Activated T-helper 2 cell treated with anti-CD3 and anti-CD28 coated beads, Interferon-gamma antibody, Interleukin-2, Interleukin-4, amounts not matched to agents 10 μg/mL and 5 μg/mL and 100 μg/mL, durations not matched to agents 14 hours and 24 hours and 36 hours (primary cell): Measurements from ENCODE around the gene CD300LB. TPM values are rescaled to one million over a fixed set of nuclear protein-coding genes. Genes with fewer than 3 reads are reported as not detected.

Experiments used
- DNase-seq: peaks from one replicate; pipeline ENCODE4 v3.0.0; 2021; ENCODE audit warnings: low spot score
- H3K27ac Mint-ChIP-seq: one replicate; pipeline ENCODE4 v1.8.0; 2021; ENCODE audit warnings: mixed read lengths
- H3K27me3 Mint-ChIP-seq: one replicate; pipeline ENCODE4 v1.8.0; 2021; ENCODE audit warnings: low read depth, mixed read lengths
- H3K36me3 Mint-ChIP-seq: one replicate; pipeline ENCODE4 v1.8.0; 2021; ENCODE audit warnings: low read depth, mixed read lengths
- H3K4me1 Mint-ChIP-seq: one replicate; pipeline ENCODE4 v1.8.0; 2021; ENCODE audit warnings: low read depth, mixed read lengths
- H3K4me3 Mint-ChIP-seq: one replicate; pipeline ENCODE4 v1.8.0; 2021; ENCODE audit warnings: low read depth, mild to moderate bottlenecking, moderate library complexity, mixed read lengths
- H3K9me3 Mint-ChIP-seq: one replicate; pipeline ENCODE4 v1.8.0; 2021; ENCODE audit warnings: mixed read lengths
- intact Hi-C: fragments of 100-400 bp; cut with micrococcal nuclease; formaldehyde crosslinking; loops from one replicate; pipeline ENCODE4 v1.15.1; 2023
- total RNA-seq: library from RNA; stranded (reverse); gene quantifications from 2 replicates; pipeline ENCODE4 v1.2.3, GENCODE V29; 2022

The CD300LB gene
- total RNA-seq, 1 donor from 2014 or later = not detected

GRCh38 chr17:74474043-74474792, 57.1 kb downstream of the CD300LB start:
- Mint-ChIP-seq H3K4me3 (peak overlapping the region; percentile 30), H3K9me3 (peaks cover 22% of the 10 kb centered on the region), H3K36me3 (peaks cover 84% of the 10 kb centered on the region), H3K27ac (no peak overlapping the region), H3K27me3 (no peaks in the 10 kb centered on the region), H3K4me1 (peaks cover 54% of the 10 kb centered on the region)
- intact Hi-C loops = no loop called here
- no peak for DNase-seq

- Mint-ChIP-seq H3K4me3 (no peak overlapping the region), H3K27ac (no peak overlapping the region)
- intact Hi-C loops = no loop called here
Observed at GRCh38 chr17:74473294-74473693, 58.0 kb downstream of the CD300LB start.

GRCh38 chr17:74472890-74473289, 58.4 kb downstream of the CD300LB start:
- Mint-ChIP-seq H3K36me3 (peaks cover 72% of the 10 kb centered on the region), H3K4me3 (no peak overlapping the region), H3K4me1 (peaks cover 43% of the 10 kb centered on the region), H3K27ac (no peak overlapping the region), H3K27me3 (no peaks in the 10 kb centered on the region), H3K9me3 (peaks cover 22% of the 10 kb centered on the region)
- no peak for DNase-seq
- intact Hi-C loops = no loop called here

More at GRCh38 chr17:74473294-74473693, 58.0 kb downstream of the CD300LB start:
- H3K27me3 Mint-ChIP-seq = no peaks in the 10 kb centered on the region
- peaks cover 47% of the 10 kb centered on the region for H3K4me1 Mint-ChIP-seq
- H3K36me3 Mint-ChIP-seq = peaks cover 76% of the 10 kb centered on the region
- DNase-seq = no peak
- peaks cover 22% of the 10 kb centered on the region for H3K9me3 Mint-ChIP-seq

GRCh38 chr17:74471341-74471740, 59.9 kb downstream of the CD300LB start:
- no peak for DNase-seq
- H3K4me1 Mint-ChIP-seq = peaks cover 41% of the 10 kb centered on the region
- H3K9me3 Mint-ChIP-seq = peaks cover 17% of the 10 kb centered on the region
- H3K27ac Mint-ChIP-seq = no peak overlapping the region
- H3K27me3 Mint-ChIP-seq = no peaks in the 10 kb centered on the region
- intact Hi-C loops = no loop called here
- peaks cover 60% of the 10 kb centered on the region for H3K36me3 Mint-ChIP-seq
- no peak overlapping the region for H3K4me3 Mint-ChIP-seq

Other genes with a start within 250 kb of the CD300LB start
- 0.14 TPM in 1 of 2 replicates, not detected in the other for gene KIF19, start 205.2 kb downstream of the CD300LB start, total RNA-seq
- gene BTBD17, start 169.6 kb downstream of the CD300LB start, total RNA-seq = not detected in 2 replicates
- not detected in 2 replicates for gene GPR142, start 164.0 kb downstream of the CD300LB start, total RNA-seq
- 0.44 and 0.89 TPM in 2 replicates for gene GPRC5C, start 99.4 kb downstream of the CD300LB start, total RNA-seq
- 16.6 and 16.7 TPM in 2 replicates for gene CD300A, start 64.8 kb downstream of the CD300LB start, total RNA-seq
- gene CD300C, start 14.6 kb upstream of the CD300LB start, total RNA-seq = 0.32 TPM in 1 of 2 replicates, not detected in the other
- not detected in 2 replicates for gene CD300H, start 36.0 kb upstream of the CD300LB start, total RNA-seq
- gene CD300LD, start 60.8 kb upstream of the CD300LB start, total RNA-seq = not detected in 2 replicates
- not detected in 2 replicates for gene CD300E, start 92.3 kb upstream of the CD300LB start, total RNA-seq
- gene CD300LF, start 181.4 kb upstream of the CD300LB start, total RNA-seq = not detected in 2 replicates
- gene RAB37, start 205.8 kb upstream of the CD300LB start, total RNA-seq = 9.7 and 12.1 TPM in 2 replicates
- gene NHERF1, start 217.2 kb upstream of the CD300LB start, total RNA-seq = 129 and 133 TPM in 2 replicates
- gene NAT9, start 244.9 kb upstream of the CD300LB start, total RNA-seq = 55.3 TPM in 2 replicates